ENCODE data around the gene SPATA9. TPM values are rescaled to one million over a fixed set of nuclear protein-coding genes. Genes with fewer than 3 reads are reported as not detected.

SPATA9 gene
- total and polyA plus RNA-seq, 4 experiments from 2014 or later: 0.09 TPM; not detected in 3

DNA sequence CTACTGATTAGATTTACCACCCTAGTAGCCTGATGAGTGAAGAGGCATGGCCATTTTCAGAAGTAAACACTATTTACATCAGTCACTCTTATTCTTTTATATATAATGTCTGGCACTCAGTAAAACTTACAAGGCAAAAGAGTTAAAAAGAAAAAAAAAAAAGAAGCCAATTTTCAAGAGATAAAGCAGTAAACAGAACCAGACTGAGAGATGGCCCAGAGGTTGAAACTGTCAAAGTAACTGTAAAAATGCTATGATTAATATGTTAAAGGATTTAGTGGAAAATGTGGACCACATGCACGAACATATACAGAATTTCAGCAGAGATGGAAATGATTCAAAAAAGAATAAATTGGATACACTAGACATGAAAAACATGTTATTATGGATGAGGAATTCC lies 69.3 kb downstream of the SPATA9 start:
- H3K4me3 Mint-ChIP-seq: peak overlapping the region in 3 of 8 donors; percentile 4 to 38 (median 27)
- POLR2A ChIA-PET (ENCODE audit: partially characterized antibody): no interaction called here
- Histone ChIP-seq H3K27me3 (ENCODE audit: insufficient read depth, low read length) (no peaks in the 10 kb centered on the region), H3K4me3 (ENCODE audit: low read length in 2 of 2) (no peak overlapping the region), H3K27ac (ENCODE audit: low read depth, low read length) (no peak overlapping the region), H3K9me3 (ENCODE audit: control insufficient read depth in 1 of 2, low read length in 2 of 2) (no peaks in the 10 kb centered on the region), H3K4me1 (ENCODE audit: insufficient read depth, low read length) (peaks cover 21% of the 10 kb centered on the region), H3K36me3 (ENCODE audit: insufficient read depth, low read length) (no peaks in the 10 kb centered on the region)
- no peaks in the 10 kb centered on the region for H3K27me3 Mint-ChIP-seq
- H3K9me3 Mint-ChIP-seq: peaks cover 0 to 14% (median 7%) of the 10 kb centered on the region in 8 donors
- peaks cover 21 to 31% of the 10 kb centered on the region in 2 donors for H3K36me3 Mint-ChIP-seq
- H3K27ac Mint-ChIP-seq: peak overlapping the region in 2 of 7 donors; percentile 46 to 54
- intact Hi-C loops (cut with micrococcal nuclease): no loop called here
- DNase-seq: no peak
- CTCF ChIA-PET (ENCODE audit: partially characterized antibody): interaction anchor here (0.8 kb wide), 1 partner anchor 34 kb away, joined by 3 read pairs; no protein-coding TSS in a partner anchor
- peaks cover 29 to 34% (median 31%) of the 10 kb centered on the region in 4 donors for H3K4me1 Mint-ChIP-seq

DNA sequence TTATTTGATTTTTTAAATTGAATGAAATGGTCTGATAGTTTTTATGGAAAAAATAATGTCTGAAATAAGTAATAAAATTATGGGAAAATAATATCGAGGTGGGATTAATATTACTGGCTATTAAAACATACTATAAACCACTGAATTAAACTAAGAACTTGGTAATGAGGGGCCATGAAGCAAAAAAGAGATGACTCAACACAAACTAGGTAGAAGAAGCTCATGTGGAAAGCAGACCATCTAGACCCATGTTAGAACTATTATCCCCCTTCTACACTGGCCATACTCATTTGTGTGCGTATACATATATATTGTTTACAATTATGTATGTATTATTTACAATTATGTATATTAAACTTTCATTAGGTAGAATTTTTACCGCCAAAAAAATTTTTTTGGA lies 71.4 kb downstream of the SPATA9 start:
- intact Hi-C loops (cut with micrococcal nuclease): no loop called here
- Mint-ChIP-seq H3K4me1 (peaks cover 10 to 22% (median 18%) of the 10 kb centered on the region in 4 donors), H3K9me3 (peaks cover 0 to 14% (median 7%) of the 10 kb centered on the region in 8 donors), H3K27ac (no peak overlapping the region), H3K27me3 (no peaks in the 10 kb centered on the region), H3K36me3 (peaks cover 21 to 38% of the 10 kb centered on the region in 2 donors), H3K4me3 (no peak overlapping the region)
- ChIA-PET POLR2A (ENCODE audit: partially characterized antibody) (no interaction called here), CTCF (ENCODE audit: partially characterized antibody) (interaction anchor here (1.9 kb wide), 1 partner anchor 11 kb away, joined by 4 read pairs; no protein-coding TSS in a partner anchor)
- DNase-seq: no peak
- no peaks in the 10 kb centered on the region for H3K27me3 ChIP-seq (ENCODE audit: insufficient read depth, low read length)
- no peak overlapping the region for H3K27ac ChIP-seq (ENCODE audit: low read depth, low read length)
- no peak overlapping the region for H3K4me3 ChIP-seq (ENCODE audit: low read length in 2 of 2)
- peaks cover 6% of the 10 kb centered on the region for H3K4me1 ChIP-seq (ENCODE audit: insufficient read depth, low read length)
- H3K9me3 ChIP-seq (ENCODE audit: control insufficient read depth in 1 of 2, low read length in 2 of 2): no peaks in the 10 kb centered on the region
- no peaks in the 10 kb centered on the region for H3K36me3 ChIP-seq (ENCODE audit: insufficient read depth, low read length)

DNA sequence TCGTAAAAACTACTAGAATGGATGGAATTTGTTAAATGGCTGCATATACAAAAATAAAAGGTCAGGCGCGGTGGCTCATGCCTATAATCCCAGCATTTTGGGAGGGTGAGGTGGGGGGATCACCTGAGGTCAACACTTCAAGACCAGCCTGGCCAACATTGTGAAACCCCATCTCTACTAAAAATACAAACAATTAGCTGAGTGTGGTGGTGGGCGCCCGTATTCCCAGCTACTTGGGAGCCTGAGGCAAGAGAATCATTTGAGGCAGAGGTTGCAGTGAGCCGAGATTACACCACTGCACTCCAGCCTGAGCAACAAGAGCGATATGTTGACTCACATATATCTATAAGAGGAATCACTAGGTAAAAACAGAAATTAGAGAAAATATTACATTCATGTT lies 72.2 kb downstream of the SPATA9 start:
- Histone ChIP-seq H3K4me3 (ENCODE audit: low read length in 2 of 2) (no peak overlapping the region), H3K27ac (ENCODE audit: low read depth, low read length) (no peak overlapping the region), H3K4me1 (ENCODE audit: insufficient read depth, low read length) (peaks cover 4% of the 10 kb centered on the region), H3K9me3 (ENCODE audit: control insufficient read depth in 1 of 2, low read length in 2 of 2) (no peaks in the 10 kb centered on the region), H3K27me3 (ENCODE audit: insufficient read depth, low read length) (no peaks in the 10 kb centered on the region), H3K36me3 (ENCODE audit: insufficient read depth, low read length) (no peaks in the 10 kb centered on the region)
- Mint-ChIP-seq H3K27me3 (no peaks in the 10 kb centered on the region), H3K36me3 (peaks cover 24 to 38% of the 10 kb centered on the region in 2 donors), H3K9me3 (peaks cover 0 to 14% (median 7%) of the 10 kb centered on the region in 8 donors), H3K4me3 (no peak overlapping the region), H3K27ac (peak overlapping the region in 1 of 7 donors; percentile 24), H3K4me1 (peaks cover 10 to 16% (median 14%) of the 10 kb centered on the region in 4 donors)
- no peak for DNase-seq
- CTCF ChIA-PET (ENCODE audit: partially characterized antibody): interaction anchor here (0.7 to 1.0 kb wide), 2 partner anchors 35 to 161 kb away, joined by 3 to 4 read pairs; no protein-coding TSS in a partner anchor
- POLR2A ChIA-PET (ENCODE audit: partially characterized antibody): no interaction called here
- intact Hi-C loops (cut with micrococcal nuclease): no loop called here

DNA sequence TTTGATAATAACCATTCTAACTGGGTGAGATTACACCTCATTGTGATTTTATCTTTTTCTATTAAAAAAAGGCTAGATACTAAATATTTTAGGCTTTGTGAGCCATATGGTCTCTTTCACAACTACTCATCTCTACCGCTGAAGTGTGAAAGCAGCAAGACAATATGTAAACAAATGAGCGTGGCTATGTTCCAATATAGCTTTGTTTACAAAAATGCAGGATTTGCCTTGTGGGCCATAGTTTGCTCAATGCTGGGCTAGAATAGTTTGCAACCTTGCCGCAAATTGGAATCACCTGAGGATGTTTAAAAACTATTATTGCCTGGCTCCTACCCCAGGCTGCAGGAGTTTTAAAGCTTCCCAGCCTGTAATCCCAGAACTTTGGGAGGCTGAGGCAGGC lies 73.1 kb downstream of the SPATA9 start:
- Histone ChIP-seq H3K9me3 (ENCODE audit: control insufficient read depth in 1 of 2, low read length in 2 of 2) (no peaks in the 10 kb centered on the region), H3K4me1 (ENCODE audit: insufficient read depth, low read length) (no peaks in the 10 kb centered on the region), H3K27me3 (ENCODE audit: insufficient read depth, low read length) (no peaks in the 10 kb centered on the region), H3K27ac (ENCODE audit: low read depth, low read length) (no peak overlapping the region), H3K36me3 (ENCODE audit: insufficient read depth, low read length) (no peaks in the 10 kb centered on the region), H3K4me3 (ENCODE audit: low read length in 2 of 2) (no peak overlapping the region)
- no peak overlapping the region for H3K27ac Mint-ChIP-seq
- H3K36me3 Mint-ChIP-seq: peaks cover 20 to 34% of the 10 kb centered on the region in 2 donors
- no peak overlapping the region for H3K4me3 Mint-ChIP-seq
- POLR2A ChIA-PET (ENCODE audit: partially characterized antibody): no interaction called here
- CTCF ChIA-PET (ENCODE audit: partially characterized antibody): interaction anchor here (1.0 kb wide), 1 partner anchor 36 kb away, joined by 3 read pairs; no protein-coding TSS in a partner anchor
- intact Hi-C loops (cut with micrococcal nuclease): no loop called here
- peaks cover 0 to 14% (median 7%) of the 10 kb centered on the region in 8 donors for H3K9me3 Mint-ChIP-seq
- peaks cover 5 to 12% (median 10%) of the 10 kb centered on the region in 4 donors for H3K4me1 Mint-ChIP-seq
- no peaks in the 10 kb centered on the region for H3K27me3 Mint-ChIP-seq
- DNase-seq: no peak

Other genes with a start within 250 kb of the SPATA9 start
- 10 to 100 TPM; 94.6 to 99.9 TPM for gene SKIC3, start 128.0 kb downstream of the SPATA9 start, total RNA-seq
- gene SKIC3, start 128.0 kb downstream of the SPATA9 start, polyA plus RNA-seq: 10 to 100 TPM; 46.4 to 48.0 TPM
- 1 to 10 TPM; 6.8 to 7.4 TPM for gene ARSK, start 127.9 kb downstream of the SPATA9 start, total RNA-seq
- 10 to 100 TPM; 10.0 to 13.2 TPM for gene ARSK, start 127.9 kb downstream of the SPATA9 start, polyA plus RNA-seq
- 1 to 10 TPM; 1.5 to 2.4 TPM for gene GPR150, start 62.9 kb downstream of the SPATA9 start, total RNA-seq
- gene GPR150, start 62.9 kb downstream of the SPATA9 start, polyA plus RNA-seq: 1 to 10 TPM; 3.1 to 6.1 TPM
- gene RFESD, start 36.2 kb downstream of the SPATA9 start, total RNA-seq: 1 to 10 TPM; 9.1 to 9.3 TPM
- gene RFESD, start 36.2 kb downstream of the SPATA9 start, polyA plus RNA-seq: 10 to 100 TPM in 1 of 2 donors, 1 to 10 TPM in 1; 9.9 to 11.8 TPM
- under 1 TPM; 0.32 to 0.61 TPM for gene RHOBTB3, start 48.3 kb upstream of the SPATA9 start, total RNA-seq
- 1 to 10 TPM; 1.6 to 1.8 TPM for gene RHOBTB3, start 48.3 kb upstream of the SPATA9 start, polyA plus RNA-seq
- 10 to 100 TPM; 73.9 to 75.9 TPM for gene GLRX, start 139.7 kb upstream of the SPATA9 start, total RNA-seq
- 100 to 1,000 TPM; 203 to 207 TPM for gene GLRX, start 139.7 kb upstream of the SPATA9 start, polyA plus RNA-seq